ENCODE measurements around the gene KIAA0586. TPM values are rescaled to one million over a fixed set of nuclear protein-coding genes. Genes with fewer than 3 reads are reported as not detected.

Gene KIAA0586
- total and polyA plus RNA-seq, 2 of the 13 experiments (the other 11 are each of a cell fraction or from before 2014, with no cell fraction given), result 12.6 to 25.2 TPM

GRCh38 chr14:58562141-58562540, 134.6 kb downstream of the KIAA0586 start (continued):
- no peak for TF ChIP-seq MEF2D (CRISPR knock-in tag; IDR thresholded peaks at IDR 0.05)
- TF ChIP-seq ZNF879 (CRISPR knock-in tag; IDR thresholded peaks at IDR 0.05), result no peak
- no peak for TF ChIP-seq ZNF761 (CRISPR knock-in tag; conservative IDR thresholded peaks at IDR 0.05)
- TF ChIP-seq MEIS1 (CRISPR knock-in tag; IDR thresholded peaks at IDR 0.05; ENCODE audit: borderline replicate concordance), result no peak
- TF ChIP-seq RNF219 (CRISPR knock-in tag; IDR thresholded peaks at IDR 0.05), result no peak

- no peaks in the 10 kb centered on the region for H3K79me2 ChIP-seq (ENCODE audit: insufficient read depth, low read length)
- H3K27me3 ChIP-seq (ENCODE audit: control insufficient read depth in 1 of 2, insufficient read depth in 2 of 2, low read length in 2 of 2), result no peaks in the 10 kb centered on the region
- no peaks in the 10 kb centered on the region for H4K20me1 ChIP-seq (ENCODE audit: insufficient read depth, low read length)
- intact Hi-C loops (cut with micrococcal nuclease; ENCODE audit: unreplicated experiment) (no loop called here), in situ Hi-C loops (cut with HindIII; ENCODE audit: extremely low pct_ligation_motif_present, low pct_unique_long_range_greater_than_20kb) (no loop called here)
- H3K36me3 ChIP-seq (replicated peaks in 1 of 2; ENCODE audit: control insufficient read depth in 1 of 2, insufficient read depth in 2 of 2, low read length in 2 of 2), result no peaks in the 10 kb centered on the region
- H3K9ac ChIP-seq (ENCODE audit: insufficient read depth, low read depth, low read length), result no peak overlapping the region
- ATAC-seq (no peak), FAIRE-seq (no peak), DNase-seq (ENCODE audit: low spot score) (no peak)
- peaks cover 5% of the 10 kb centered on the region; the same call in 1 of the 2 replicates for H3K4me1 ChIP-seq (ENCODE audit: insufficient read depth, low read length)
- no peak overlapping the region for H3K4me3 ChIP-seq (replicated peaks in 1 of 3; ENCODE audit: insufficient read depth in 1 of 3, low read depth in 2 of 3, low read length in 3 of 3)
- WGBS (ENCODE audit: low lambda C conversion rate), result 32% methylated on average over 3 of the region's 3 CpGs
- BruUV-seq (replicated peaks), result no TSS peak
- ChIA-PET CTCF (ENCODE audit: low intra/inter-chr PET ratio, low total read pairs) (no interaction called here), POLR2A (no interaction called here)
- H3K9me3 ChIP-seq (ENCODE audit: low read length), result no peaks in the 10 kb centered on the region
- no peak overlapping the region for H3K27ac ChIP-seq (ENCODE audit: extremely low read length, insufficient read depth, low read length)
- H3K4me2 ChIP-seq (ENCODE audit: low read depth, low read length), result no peak overlapping the region
- TF ChIP-seq MXI1 (IDR thresholded peaks at IDR 0.05; ENCODE audit: borderline replicate concordance, low read depth, low read length) (no peak), PHF8 (CRISPR knock-in tag; IDR thresholded peaks at IDR 0.05) (no peak), FOXO4 (CRISPR knock-in tag; conservative IDR thresholded peaks at IDR 0.05) (no peak), GLMP (CRISPR knock-in tag; IDR thresholded peaks at IDR 0.05; ENCODE audit: borderline replicate concordance) (no peak), SIN3B (IDR thresholded peaks at IDR 0.05; ENCODE audit: low read length) (no peak), MED1 (CRISPR knock-in tag; IDR thresholded peaks at IDR 0.05) (no peak), ZNF446 (CRISPR knock-in tag; IDR thresholded peaks at IDR 0.05) (no peak), U2AF1 (optimal IDR thresholded peaks at IDR 0.05; ENCODE audit: low read depth, low read length) (no peak), PITX1 (CRISPR knock-in tag; IDR thresholded peaks at IDR 0.05) (no peak), MAFK (conservative IDR thresholded peaks at IDR 0.05 in 1 of 2, IDR thresholded peaks at IDR 0.05 in 1 of 2; ENCODE audit: low read length in 2 of 2) (no peak), CBX5 (CRISPR knock-in tag; IDR thresholded peaks at IDR 0.05; ENCODE audit: borderline replicate concordance) (no peak)
- TF ChIP-seq, protein P1, sequence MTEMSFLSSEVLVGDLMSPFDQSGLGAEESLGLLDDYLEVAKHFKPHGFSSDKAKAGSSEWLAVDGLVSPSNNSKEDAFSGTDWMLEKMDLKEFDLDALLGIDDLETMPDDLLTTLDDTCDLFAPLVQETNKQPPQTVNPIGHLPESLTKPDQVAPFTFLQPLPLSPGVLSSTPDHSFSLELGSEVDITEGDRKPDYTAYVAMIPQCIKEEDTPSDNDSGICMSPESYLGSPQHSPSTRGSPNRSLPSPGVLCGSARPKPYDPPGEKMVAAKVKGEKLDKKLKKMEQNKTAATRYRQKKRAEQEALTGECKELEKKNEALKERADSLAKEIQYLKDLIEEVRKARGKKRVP (CRISPR knock-in tag; IDR thresholded peaks at IDR 0.05), result no peak
- no peak overlapping the region for H2AFZ ChIP-seq (ENCODE audit: low read length)
Observed at GRCh38 chr14:58563978-58564377, 136.5 kb downstream of the KIAA0586 start.

Data from HepG2 (cell line).